ENCODE data around the gene DAPK3.
"Not testable (repeated sequence)": the region's sequence is repeated elsewhere in the genome, so short reads cannot be mapped to it uniquely, and the experiment has no call there.

DAPK3 gene

GRCh38 chr19:3976495-3977241 lies 5.8 kb upstream of the DAPK3 start:
- peaks cover 5% of the 10 kb centered on the region for H3K4me1 ChIP-seq (ENCODE audit: control insufficient read depth, insufficient read depth, low read length, poor library complexity, severe bottlenecking)
- WGBS, 2 experiments (ENCODE audit: insufficient coverage in 2 of 2), result 95 to 96% methylated on average over 28 to 29 of the region's 29 CpGs
- no peak overlapping the region for H3K27ac ChIP-seq (ENCODE audit: low read depth, low read length, severe bottlenecking)
- H3K36me3 ChIP-seq (ENCODE audit: control insufficient read depth, insufficient read depth, low read length), result peaks cover 74% of the 10 kb centered on the region
- no peaks in the 10 kb centered on the region for H3K9me3 ChIP-seq (ENCODE audit: control insufficient read depth, low read length)
- no peak overlapping the region for H3K4me3 ChIP-seq (ENCODE audit: extremely low read depth, insufficient read depth, low read length, poor library complexity, severe bottlenecking)

- WGBS, 2 experiments (ENCODE audit: insufficient coverage in 2 of 2), result 97 to 99% methylated on average over 12 to 14 of the region's 14 CpGs
- Histone ChIP-seq H3K4me3 (ENCODE audit: extremely low read depth, insufficient read depth, low read length, poor library complexity, severe bottlenecking) (no peak overlapping the region), H3K9me3 (ENCODE audit: control insufficient read depth, low read length) (no peaks in the 10 kb centered on the region), H3K36me3 (ENCODE audit: control insufficient read depth, insufficient read depth, low read length) (peaks cover 64% of the 10 kb centered on the region), H3K4me1 (ENCODE audit: control insufficient read depth, insufficient read depth, low read length, poor library complexity, severe bottlenecking) (no peaks in the 10 kb centered on the region), H3K27ac (ENCODE audit: low read depth, low read length, severe bottlenecking) (peak overlapping the region; percentile 23)
Measured at GRCh38 chr19:3975637-3976087, 4.8 kb upstream of the DAPK3 start.

GRCh38 chr19:3975144-3975543 lies 4.2 kb upstream of the DAPK3 start:
- no peaks in the 10 kb centered on the region for H3K4me1 ChIP-seq (ENCODE audit: control insufficient read depth, insufficient read depth, low read length, poor library complexity, severe bottlenecking)
- WGBS, 2 experiments (ENCODE audit: insufficient coverage in 2 of 2), result 98 to 100% methylated on average over 7 to 8 of the region's 8 CpGs
- H3K36me3 ChIP-seq (ENCODE audit: control insufficient read depth, insufficient read depth, low read length), result peaks cover 59% of the 10 kb centered on the region
- H3K27ac ChIP-seq (ENCODE audit: low read depth, low read length, severe bottlenecking), result no peak overlapping the region
- H3K9me3 ChIP-seq (ENCODE audit: control insufficient read depth, low read length), result no peaks in the 10 kb centered on the region
- H3K4me3 ChIP-seq (ENCODE audit: extremely low read depth, insufficient read depth, low read length, poor library complexity, severe bottlenecking), result no peak overlapping the region

GRCh38 chr19:3970313-3970807 lies 539 bp downstream of the DAPK3 start:
- H3K4me1 ChIP-seq (ENCODE audit: control insufficient read depth, insufficient read depth, low read length, poor library complexity, severe bottlenecking), result peaks cover 30% of the 10 kb centered on the region
- peak overlapping the region; percentile 98 for H3K27ac ChIP-seq (ENCODE audit: low read depth, low read length, severe bottlenecking)
- H3K4me3 ChIP-seq (ENCODE audit: extremely low read depth, insufficient read depth, low read length, poor library complexity, severe bottlenecking), result peak overlapping the region; percentile 99
- WGBS, 2 experiments (ENCODE audit: insufficient coverage in 2 of 2), result 0 to 1% methylated on average over 11 to 21 of the region's 22 CpGs
- H3K36me3 ChIP-seq (ENCODE audit: control insufficient read depth, insufficient read depth, low read length), result peaks cover 39% of the 10 kb centered on the region
- no peaks in the 10 kb centered on the region for H3K9me3 ChIP-seq (ENCODE audit: control insufficient read depth, low read length)

- Histone ChIP-seq H3K4me1 (ENCODE audit: control insufficient read depth, insufficient read depth, low read length, poor library complexity, severe bottlenecking) (peaks cover 30% of the 10 kb centered on the region), H3K4me3 (ENCODE audit: extremely low read depth, insufficient read depth, low read length, poor library complexity, severe bottlenecking) (peak overlapping the region; percentile 99), H3K9me3 (ENCODE audit: control insufficient read depth, low read length) (no peaks in the 10 kb centered on the region), H3K27ac (ENCODE audit: low read depth, low read length, severe bottlenecking) (peak overlapping the region; percentile 98), H3K36me3 (ENCODE audit: control insufficient read depth, insufficient read depth, low read length) (peaks cover 42% of the 10 kb centered on the region)
- WGBS, 2 experiments (ENCODE audit: insufficient coverage in 2 of 2), result 10% methylated on average over 14 to 20 of the region's 23 CpGs
Measured at GRCh38 chr19:3969435-3970312, 1.2 kb downstream of the DAPK3 start.

GRCh38 chr19:3968556-3969434 lies 2.1 kb downstream of the DAPK3 start:
- peaks cover 30% of the 10 kb centered on the region for H3K4me1 ChIP-seq (ENCODE audit: control insufficient read depth, insufficient read depth, low read length, poor library complexity, severe bottlenecking)
- 18 to 23% methylated on average over 5 to 7 of the region's 9 CpGs for WGBS, 2 experiments (ENCODE audit: insufficient coverage in 2 of 2)
- peaks cover 46% of the 10 kb centered on the region for H3K36me3 ChIP-seq (ENCODE audit: control insufficient read depth, insufficient read depth, low read length)
- peak overlapping the region; percentile 98 for H3K27ac ChIP-seq (ENCODE audit: low read depth, low read length, severe bottlenecking)
- peak overlapping the region; percentile 99 for H3K4me3 ChIP-seq (ENCODE audit: extremely low read depth, insufficient read depth, low read length, poor library complexity, severe bottlenecking)
- H3K9me3 ChIP-seq (ENCODE audit: control insufficient read depth, low read length), result no peaks in the 10 kb centered on the region

- Histone ChIP-seq H3K36me3 (ENCODE audit: control insufficient read depth, insufficient read depth, low read length) (peaks cover 54% of the 10 kb centered on the region), H3K4me1 (ENCODE audit: control insufficient read depth, insufficient read depth, low read length, poor library complexity, severe bottlenecking) (peaks cover 30% of the 10 kb centered on the region), H3K4me3 (ENCODE audit: extremely low read depth, insufficient read depth, low read length, poor library complexity, severe bottlenecking) (peak overlapping the region; percentile 8), H3K27ac (ENCODE audit: low read depth, low read length, severe bottlenecking) (peak overlapping the region; percentile 98)
- not testable (repeated sequence) for H3K9me3 ChIP-seq (ENCODE audit: control insufficient read depth, low read length)
- 92 to 94% methylated on average over 8 to 12 of the region's 12 CpGs for WGBS, 2 experiments (ENCODE audit: insufficient coverage in 2 of 2)
Measured at GRCh38 chr19:3967983-3968382, 2.9 kb downstream of the DAPK3 start.

GRCh38 chr19:3966051-3967017 lies 4.6 kb downstream of the DAPK3 start:
- Histone ChIP-seq H3K4me3 (ENCODE audit: extremely low read depth, insufficient read depth, low read length, poor library complexity, severe bottlenecking) (no peak overlapping the region), H3K36me3 (ENCODE audit: control insufficient read depth, insufficient read depth, low read length) (peaks cover 63% of the 10 kb centered on the region), H3K9me3 (ENCODE audit: control insufficient read depth, low read length) (no peaks in the 10 kb centered on the region), H3K27ac (ENCODE audit: low read depth, low read length, severe bottlenecking) (no peak overlapping the region), H3K4me1 (ENCODE audit: control insufficient read depth, insufficient read depth, low read length, poor library complexity, severe bottlenecking) (peaks cover 30% of the 10 kb centered on the region)
- 89 to 94% methylated on average over 25 to 28 of the region's 30 CpGs for WGBS, 2 experiments (ENCODE audit: insufficient coverage in 2 of 2)

- H3K4me1 ChIP-seq (ENCODE audit: control insufficient read depth, insufficient read depth, low read length, poor library complexity, severe bottlenecking), result peaks cover 30% of the 10 kb centered on the region
- no peak overlapping the region for H3K27ac ChIP-seq (ENCODE audit: low read depth, low read length, severe bottlenecking)
- peaks cover 79% of the 10 kb centered on the region for H3K36me3 ChIP-seq (ENCODE audit: control insufficient read depth, insufficient read depth, low read length)
- 95 to 98% methylated on average over 33 to 45 of the region's 60 CpGs for WGBS, 2 experiments (ENCODE audit: insufficient coverage in 2 of 2)
- H3K4me3 ChIP-seq (ENCODE audit: extremely low read depth, insufficient read depth, low read length, poor library complexity, severe bottlenecking), result no peak overlapping the region
- H3K9me3 ChIP-seq (ENCODE audit: control insufficient read depth, low read length), result no peaks in the 10 kb centered on the region
Measured at GRCh38 chr19:3964256-3965194, 6.4 kb downstream of the DAPK3 start.
